Adrenal gland (tissue), 5 donors: ENCODE results near the gene PTCD1.

ENCODE experiments used
- POLR2A ChIP-seq, 2 donors: fragments of 450-650 bp; IDR thresholded peaks; one replicate each; pipeline ENCODE4 v1.6.1; 2017; ENCODE audit warnings: antibody characterized with exemption in 2 of 2, mild to moderate bottlenecking in 2 of 2, moderate library complexity in 1 of 2
- TF ChIP-seq, protein P1 (sequence below), 6 experiments: fragments of 450-650 bp in 4 of 6; fragments of 200-600 bp in 2 of 6; sonication (generic) in 1 of 6; IDR thresholded peaks; 1 replicate in 5 of 6; 2 replicates in 1 of 6; pipeline versions ENCODE4 v1.5.1 to v1.8.0; 2016 to 2021; ENCODE audit warnings: antibody characterized with exemption in 6 of 6, mild to moderate bottlenecking in 2 of 6, moderate library complexity in 1 of 6
- donor health status: DM: no; HTN: no; CAD: no.

DNA sequence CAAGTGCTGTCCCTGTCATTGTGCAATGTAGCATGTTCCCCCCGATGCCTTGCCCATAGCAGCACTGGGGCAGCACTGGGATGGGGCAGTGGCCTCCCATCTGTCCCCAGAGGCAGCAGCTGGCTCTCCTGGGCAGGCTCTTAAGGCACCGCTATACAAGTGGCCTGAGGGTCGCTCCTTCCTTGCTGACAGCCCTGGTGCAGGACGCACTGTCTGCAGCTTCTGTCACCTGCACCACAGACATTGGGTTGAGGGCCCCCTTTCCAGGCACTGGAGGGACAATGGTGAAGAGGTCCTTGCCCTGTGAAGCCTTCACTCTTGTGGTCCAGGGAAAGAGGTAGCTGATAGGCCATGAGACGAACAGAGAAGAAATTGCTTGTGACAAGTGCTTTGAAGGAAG lies 10.7 kb upstream of the PTCD1 start:
- TF ChIP-seq, protein P1, sequence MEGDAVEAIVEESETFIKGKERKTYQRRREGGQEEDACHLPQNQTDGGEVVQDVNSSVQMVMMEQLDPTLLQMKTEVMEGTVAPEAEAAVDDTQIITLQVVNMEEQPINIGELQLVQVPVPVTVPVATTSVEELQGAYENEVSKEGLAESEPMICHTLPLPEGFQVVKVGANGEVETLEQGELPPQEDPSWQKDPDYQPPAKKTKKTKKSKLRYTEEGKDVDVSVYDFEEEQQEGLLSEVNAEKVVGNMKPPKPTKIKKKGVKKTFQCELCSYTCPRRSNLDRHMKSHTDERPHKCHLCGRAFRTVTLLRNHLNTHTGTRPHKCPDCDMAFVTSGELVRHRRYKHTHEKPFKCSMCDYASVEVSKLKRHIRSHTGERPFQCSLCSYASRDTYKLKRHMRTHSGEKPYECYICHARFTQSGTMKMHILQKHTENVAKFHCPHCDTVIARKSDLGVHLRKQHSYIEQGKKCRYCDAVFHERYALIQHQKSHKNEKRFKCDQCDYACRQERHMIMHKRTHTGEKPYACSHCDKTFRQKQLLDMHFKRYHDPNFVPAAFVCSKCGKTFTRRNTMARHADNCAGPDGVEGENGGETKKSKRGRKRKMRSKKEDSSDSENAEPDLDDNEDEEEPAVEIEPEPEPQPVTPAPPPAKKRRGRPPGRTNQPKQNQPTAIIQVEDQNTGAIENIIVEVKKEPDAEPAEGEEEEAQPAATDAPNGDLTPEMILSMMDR (IDR thresholded peaks at IDR 0.05) = no peak
- TF ChIP-seq POLR2A (IDR thresholded peaks at IDR 0.05) = no peak
